Measurements from ENCODE around the gene NLGN4X. TPM values are rescaled to one million over a fixed set of nuclear protein-coding genes. Genes with fewer than 3 reads are reported as not detected.
A peak's percentile ranks its signal among the peaks of the same experiment; 100 is the strongest.

Gene NLGN4X
- polyA plus RNA-seq, 2 of the 4 experiments (the other 2 are of a cell fraction): 0.06 to 0.17 TPM

DNA sequence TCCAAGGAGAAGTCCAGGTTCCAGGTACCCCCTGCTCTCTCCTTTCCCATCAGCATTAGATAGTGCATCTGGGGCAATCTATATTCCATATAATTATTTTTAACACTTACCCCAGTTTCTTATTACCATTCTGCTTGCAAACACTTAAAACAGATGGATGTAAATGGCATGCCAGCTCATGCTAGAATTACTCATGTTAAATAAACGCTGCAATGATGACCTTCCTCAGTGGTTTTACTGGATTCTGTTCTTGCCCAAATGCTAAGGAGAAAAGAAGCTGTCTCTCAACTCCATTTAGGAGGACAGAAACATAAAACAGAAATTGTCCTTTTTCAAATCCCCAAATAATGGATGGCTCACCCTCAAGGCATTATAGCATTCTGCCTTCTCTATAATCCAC, 161.1 kb downstream of the NLGN4X start:
- CTCF ChIA-PET: no interaction called here
- Histone ChIP-seq H3K4me1 (no peaks in the 10 kb centered on the region), H3K4me2 (no peak overlapping the region), H3K27ac (no peak overlapping the region), H3K4me3 (no peak overlapping the region), H3K9me3 (no peaks in the 10 kb centered on the region)
- ATAC-seq (no peak), FAIRE-seq (peak; percentile 23), DNase-seq (ENCODE audit: low read depth in 1 of 2, low spot score in 1 of 2) (no peak)
- 11% methylated on average over 1 of the region's 1 CpG for WGBS (ENCODE audit: missing lambda C conversion rate)
- TF ChIP-seq ZC3H11A (IDR thresholded peaks at IDR 0.05) (no peak), CHD2 (IDR thresholded peaks at IDR 0.05; ENCODE audit: low read length, partially characterized antibody) (no peak), SREBF2 (IDR thresholded peaks at IDR 0.05) (no peak), KDM1A (IDR thresholded peaks at IDR 0.05; ENCODE audit: low read depth) (no peak), CBX8 (IDR thresholded peaks at IDR 0.05) (no peak), CEBPB (IDR thresholded peaks at IDR 0.05) (no peak), CHD4 (IDR thresholded peaks at IDR 0.05; ENCODE audit: borderline replicate concordance) (no peak), ZSCAN20 (CRISPR knock-in tag; IDR thresholded peaks at IDR 0.05) (no peak), SMC3 (IDR thresholded peaks at IDR 0.05) (no peak), RNF2 (IDR thresholded peaks at IDR 0.05; ENCODE audit: borderline replicate concordance, low read depth) (no peak), RFX5 (IDR thresholded peaks at IDR 0.05) (no peak), MAZ (IDR thresholded peaks at IDR 0.05; ENCODE audit: borderline replicate concordance, low read depth, low read length) (no peak), MAX (IDR thresholded peaks at IDR 0.05) (no peak)
- TF ChIP-seq, protein P1, sequence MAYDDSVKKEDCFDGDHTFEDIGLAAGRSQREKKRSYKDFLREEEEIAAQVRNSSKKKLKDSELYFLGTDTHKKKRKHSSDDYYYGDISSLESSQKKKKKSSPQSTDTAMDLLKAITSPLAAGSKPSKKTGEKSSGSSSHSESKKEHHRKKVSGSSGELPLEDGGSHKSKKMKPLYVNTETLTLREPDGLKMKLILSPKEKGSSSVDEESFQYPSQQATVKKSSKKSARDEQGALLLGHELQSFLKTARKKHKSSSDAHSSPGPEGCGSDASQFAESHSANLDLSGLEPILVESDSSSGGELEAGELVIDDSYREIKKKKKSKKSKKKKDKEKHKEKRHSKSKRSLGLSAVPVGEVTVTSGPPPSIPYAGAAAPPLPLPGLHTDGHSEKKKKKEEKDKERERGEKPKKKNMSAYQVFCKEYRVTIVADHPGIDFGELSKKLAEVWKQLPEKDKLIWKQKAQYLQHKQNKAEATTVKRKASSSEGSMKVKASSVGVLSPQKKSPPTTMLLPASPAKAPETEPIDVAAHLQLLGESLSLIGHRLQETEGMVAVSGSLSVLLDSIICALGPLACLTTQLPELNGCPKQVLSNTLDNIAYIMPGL (CRISPR knock-in tag; IDR thresholded peaks at IDR 0.05; ENCODE audit: borderline replicate concordance): no peak
- POLR2A ChIA-PET: no interaction called here

DNA sequence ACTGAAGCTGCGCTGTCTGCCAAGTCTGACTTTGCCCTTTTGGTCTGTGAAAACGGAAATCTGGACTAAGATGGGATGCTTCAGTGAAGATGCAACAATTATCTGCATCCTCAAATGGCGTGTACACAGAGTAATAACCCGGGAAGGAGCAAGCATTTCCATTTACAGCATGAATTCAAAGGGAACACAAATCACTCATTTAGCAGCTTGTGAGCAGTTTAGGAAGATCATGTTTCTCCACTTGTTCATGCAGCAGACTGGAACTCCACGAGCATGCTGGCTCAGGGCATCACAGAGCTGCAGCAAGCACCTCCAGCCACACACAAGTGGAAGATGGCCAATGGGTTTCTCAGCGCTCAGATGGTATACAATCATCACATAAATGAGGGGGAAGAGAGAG, 175.5 kb downstream of the NLGN4X start:
- H3K27ac ChIP-seq: no peak overlapping the region
- FAIRE-seq: no peak

More for the DNA sequence above, 175.5 kb downstream of the NLGN4X start:
- Histone ChIP-seq H3K4me3 (no peak overlapping the region), H3K9me3 (no peaks in the 10 kb centered on the region), H3K4me2 (no peak overlapping the region), H3K4me1 (no peaks in the 10 kb centered on the region)
- CTCF ChIA-PET: no interaction called here
- ATAC-seq: no peak
- WGBS (ENCODE audit: missing lambda C conversion rate): 0% methylated on average over 4 of the region's 6 CpGs
- POLR2A ChIA-PET: no interaction called here
- no peak for TF ChIP-seq ZNF302 (CRISPR knock-in tag; IDR thresholded peaks at IDR 0.05)
- TF ChIP-seq, protein P2, sequence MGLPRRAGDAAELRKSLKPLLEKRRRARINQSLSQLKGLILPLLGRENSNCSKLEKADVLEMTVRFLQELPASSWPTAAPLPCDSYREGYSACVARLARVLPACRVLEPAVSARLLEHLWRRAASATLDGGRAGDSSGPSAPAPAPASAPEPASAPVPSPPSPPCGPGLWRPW (IDR thresholded peaks at IDR 0.05): no peak
- no peak for TF ChIP-seq CBX2 (IDR thresholded peaks at IDR 0.05; ENCODE audit: borderline replicate concordance, low read depth)
- TF ChIP-seq MAFK (IDR thresholded peaks at IDR 0.05; ENCODE audit: partially characterized antibody): no peak
- no peak for TF ChIP-seq EHMT2 (IDR thresholded peaks at IDR 0.05; ENCODE audit: low read depth)
- TF ChIP-seq FOSL2 (IDR thresholded peaks at IDR 0.05): no peak
- no peak for TF ChIP-seq FOSL2 (CRISPR knock-in tag; IDR thresholded peaks at IDR 0.05)
- TF ChIP-seq FOXS1 (CRISPR knock-in tag; IDR thresholded peaks at IDR 0.05): no peak
- no peak for TF ChIP-seq MAZ (IDR thresholded peaks at IDR 0.05; ENCODE audit: borderline replicate concordance, low read depth, low read length)
- no peak for TF ChIP-seq HOXA7 (CRISPR knock-in tag; IDR thresholded peaks at IDR 0.05)
- TF ChIP-seq HOXB13 (CRISPR knock-in tag; IDR thresholded peaks at IDR 0.05; ENCODE audit: low read depth): no peak
- TF ChIP-seq JUN (IDR thresholded peaks at IDR 0.05): no peak
- no peak for TF ChIP-seq KDM5A (IDR thresholded peaks at IDR 0.05)
- TF ChIP-seq MYC (IDR thresholded peaks at IDR 0.05; ENCODE audit: borderline replicate concordance, low read length): no peak
- TF ChIP-seq, protein P1 (CRISPR knock-in tag; IDR thresholded peaks at IDR 0.05; ENCODE audit: borderline replicate concordance): no peak
- no peak for TF ChIP-seq SREBF2 (IDR thresholded peaks at IDR 0.05)
- no peak for TF ChIP-seq HEYL (CRISPR knock-in tag; IDR thresholded peaks at IDR 0.05)
- no peak for TF ChIP-seq MAX (IDR thresholded peaks at IDR 0.05)
- no peak for TF ChIP-seq CEBPB (IDR thresholded peaks at IDR 0.05)
- DNase-seq (ENCODE audit: low read depth in 1 of 2, low spot score in 1 of 2): no peak
